ENCODE data around the gene ZAR1L.
"Not testable (repeated sequence)": the region's sequence is repeated elsewhere in the genome, so short reads cannot be mapped to it uniquely, and the experiment has no call there.

The ZAR1L gene

GRCh38 chr13:32315238-32316027 lies at the start of gene ZAR1L, which contains the start of gene BRCA2:
Gene ZAR1L (minus strand): TSS chr13:32315363. CDS start chr13:32311925, 3,438 bp downstream.
Gene BRCA2 (plus strand): TSS chr13:32315508. CDS start chr13:32316461, 953 bp downstream.
- peak; percentile 59 to 69 for DNase-seq (ENCODE audit: low read depth in 2 of 2)

DNA sequence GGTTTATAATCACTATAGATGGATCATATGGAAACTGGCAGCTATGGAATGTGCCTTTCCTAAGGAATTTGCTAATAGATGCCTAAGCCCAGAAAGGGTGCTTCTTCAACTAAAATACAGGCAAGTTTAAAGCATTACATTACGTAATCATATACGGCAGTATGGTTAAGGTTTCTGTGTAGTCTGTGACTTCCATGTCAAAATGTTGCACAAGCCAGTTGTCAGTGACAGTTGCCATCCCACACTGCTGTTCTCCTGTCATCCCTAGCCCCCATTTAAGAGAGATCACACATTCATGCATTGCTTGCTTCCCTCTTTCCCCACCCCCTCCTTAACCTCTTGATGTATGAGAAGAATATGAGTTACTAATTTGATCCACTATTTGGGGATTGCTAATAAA lies 47.4 kb upstream of the ZAR1L start:
- DNase-seq (ENCODE audit: low read depth in 2 of 2) = no peak

- not testable (repeated sequence) for DNase-seq (ENCODE audit: low read depth in 2 of 2)
Measured at GRCh38 chr13:32355935-32356334, 40.8 kb upstream of the ZAR1L start.

DNA sequence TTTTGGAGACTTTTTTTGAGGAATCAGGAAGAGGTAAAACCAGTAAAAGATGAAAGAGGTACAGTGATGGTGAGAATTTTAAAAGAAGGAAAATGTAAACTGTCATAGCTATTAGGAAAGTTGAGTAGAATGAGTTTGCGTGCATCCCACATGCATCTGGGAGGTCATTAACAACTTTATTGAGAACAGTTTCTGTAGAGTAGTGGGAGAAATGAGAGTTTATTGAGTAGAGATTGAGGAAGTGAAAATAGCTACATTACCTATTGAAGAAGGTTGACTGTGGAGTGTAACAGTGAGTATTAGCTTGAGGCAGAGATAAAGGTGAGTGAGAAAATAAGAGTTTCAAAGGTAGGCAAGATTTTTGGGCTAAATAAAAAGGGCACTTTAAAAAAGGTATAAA lies 38.9 kb upstream of the ZAR1L start:
- DNase-seq (ENCODE audit: low read depth in 2 of 2) = no peak

GRCh38 chr13:32350839-32351441 lies 35.8 kb upstream of the ZAR1L start:
- not testable (repeated sequence) for DNase-seq (ENCODE audit: low read depth in 2 of 2)

- no peak for DNase-seq (ENCODE audit: low read depth in 2 of 2)
Measured at GRCh38 chr13:32347651-32348050, 32.5 kb upstream of the ZAR1L start.

DNA sequence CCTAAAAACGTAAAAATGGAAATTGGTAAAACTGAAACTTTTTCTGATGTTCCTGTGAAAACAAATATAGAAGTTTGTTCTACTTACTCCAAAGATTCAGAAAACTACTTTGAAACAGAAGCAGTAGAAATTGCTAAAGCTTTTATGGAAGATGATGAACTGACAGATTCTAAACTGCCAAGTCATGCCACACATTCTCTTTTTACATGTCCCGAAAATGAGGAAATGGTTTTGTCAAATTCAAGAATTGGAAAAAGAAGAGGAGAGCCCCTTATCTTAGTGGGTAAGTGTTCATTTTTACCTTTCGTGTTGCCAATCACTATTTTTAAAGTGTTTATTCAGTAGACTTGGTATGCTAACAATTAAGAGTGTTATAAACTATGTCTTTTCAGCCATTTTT lies 25.8 kb upstream of the ZAR1L start:
- no peak for DNase-seq (ENCODE audit: low read depth in 2 of 2)

DNA sequence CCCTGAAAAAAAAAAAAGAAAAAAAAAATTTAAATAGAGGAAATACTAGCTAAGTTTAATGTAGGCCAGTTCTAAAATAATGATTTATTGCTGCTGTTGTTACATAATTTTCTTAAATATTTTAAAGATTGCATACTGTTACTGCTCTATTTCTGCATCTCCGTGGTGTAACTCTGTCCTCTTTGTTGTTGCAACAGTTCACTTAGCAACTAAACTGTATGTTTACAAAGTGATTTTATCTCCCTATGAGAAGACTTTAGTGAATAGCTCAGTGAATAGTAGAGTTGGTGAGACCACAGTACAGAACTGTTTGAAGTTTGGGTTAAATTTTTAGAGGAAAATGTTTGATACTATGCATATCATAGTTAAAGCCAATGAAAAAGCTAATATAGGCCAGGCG lies 19.5 kb upstream of the ZAR1L start:
- DNase-seq (ENCODE audit: low read depth in 2 of 2) = no peak

DNA sequence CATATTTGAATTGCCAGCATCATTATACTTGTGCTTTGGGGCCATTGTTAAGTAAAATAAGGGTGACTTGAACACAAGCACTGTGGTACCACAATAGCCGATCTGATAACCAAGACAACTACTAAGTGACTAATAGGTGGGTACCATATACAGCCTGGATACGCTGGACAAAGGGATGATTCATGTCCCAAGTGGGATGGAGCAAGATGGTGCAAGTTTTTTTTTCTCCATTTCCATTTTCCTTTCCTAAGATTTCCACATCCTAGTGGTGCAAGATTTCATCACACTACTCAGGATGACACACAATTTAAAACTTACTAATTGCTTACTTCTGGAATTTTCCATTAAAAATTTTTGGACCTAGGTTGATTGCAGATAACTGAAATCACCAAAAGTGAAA lies 15.3 kb upstream of the ZAR1L start:
- no peak for DNase-seq (ENCODE audit: low read depth in 2 of 2)

- no peak for DNase-seq (ENCODE audit: low read depth in 2 of 2)
Measured at GRCh38 chr13:32323912-32324311, 8.7 kb upstream of the ZAR1L start.

DNA sequence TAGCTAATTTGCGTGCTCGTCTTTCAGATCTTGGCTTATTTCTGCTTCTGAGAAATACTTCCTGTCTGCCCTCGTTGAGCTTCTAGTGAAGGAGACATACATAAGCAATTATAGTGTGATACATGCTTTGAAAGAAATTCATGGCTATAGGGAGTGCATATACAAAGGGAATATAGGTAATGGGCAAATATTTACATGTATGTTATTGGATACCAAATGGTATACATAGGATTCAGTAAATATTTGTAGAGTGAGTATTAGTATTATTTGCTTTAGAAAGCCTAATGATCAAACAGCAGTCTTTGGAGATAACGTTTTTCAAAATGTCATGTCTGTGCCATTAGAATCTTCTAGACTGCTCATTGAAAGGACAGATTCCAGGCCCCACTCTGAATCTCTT lies 5.4 kb upstream of the ZAR1L start:
- DNase-seq (ENCODE audit: low read depth in 2 of 2) = no peak

GRCh38 chr13:32317716-32318465 lies 2.7 kb upstream of the ZAR1L start:
- DNase-seq (ENCODE audit: low read depth in 2 of 2) = no peak

GRCh38 chr13:32316501-32316900 lies 1.3 kb upstream of the ZAR1L start:
- DNase-seq (ENCODE audit: low read depth in 2 of 2) = no peak

DNA sequence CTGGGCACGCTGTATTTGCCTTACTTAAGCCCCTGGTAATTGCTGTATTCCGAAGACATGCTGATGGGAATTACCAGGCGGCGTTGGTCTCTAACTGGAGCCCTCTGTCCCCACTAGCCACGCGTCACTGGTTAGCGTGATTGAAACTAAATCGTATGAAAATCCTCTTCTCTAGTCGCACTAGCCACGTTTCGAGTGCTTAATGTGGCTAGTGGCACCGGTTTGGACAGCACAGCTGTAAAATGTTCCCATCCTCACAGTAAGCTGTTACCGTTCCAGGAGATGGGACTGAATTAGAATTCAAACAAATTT lies 821 bp upstream of the ZAR1L start:
- no peak for DNase-seq (ENCODE audit: low read depth in 2 of 2)

DNA sequence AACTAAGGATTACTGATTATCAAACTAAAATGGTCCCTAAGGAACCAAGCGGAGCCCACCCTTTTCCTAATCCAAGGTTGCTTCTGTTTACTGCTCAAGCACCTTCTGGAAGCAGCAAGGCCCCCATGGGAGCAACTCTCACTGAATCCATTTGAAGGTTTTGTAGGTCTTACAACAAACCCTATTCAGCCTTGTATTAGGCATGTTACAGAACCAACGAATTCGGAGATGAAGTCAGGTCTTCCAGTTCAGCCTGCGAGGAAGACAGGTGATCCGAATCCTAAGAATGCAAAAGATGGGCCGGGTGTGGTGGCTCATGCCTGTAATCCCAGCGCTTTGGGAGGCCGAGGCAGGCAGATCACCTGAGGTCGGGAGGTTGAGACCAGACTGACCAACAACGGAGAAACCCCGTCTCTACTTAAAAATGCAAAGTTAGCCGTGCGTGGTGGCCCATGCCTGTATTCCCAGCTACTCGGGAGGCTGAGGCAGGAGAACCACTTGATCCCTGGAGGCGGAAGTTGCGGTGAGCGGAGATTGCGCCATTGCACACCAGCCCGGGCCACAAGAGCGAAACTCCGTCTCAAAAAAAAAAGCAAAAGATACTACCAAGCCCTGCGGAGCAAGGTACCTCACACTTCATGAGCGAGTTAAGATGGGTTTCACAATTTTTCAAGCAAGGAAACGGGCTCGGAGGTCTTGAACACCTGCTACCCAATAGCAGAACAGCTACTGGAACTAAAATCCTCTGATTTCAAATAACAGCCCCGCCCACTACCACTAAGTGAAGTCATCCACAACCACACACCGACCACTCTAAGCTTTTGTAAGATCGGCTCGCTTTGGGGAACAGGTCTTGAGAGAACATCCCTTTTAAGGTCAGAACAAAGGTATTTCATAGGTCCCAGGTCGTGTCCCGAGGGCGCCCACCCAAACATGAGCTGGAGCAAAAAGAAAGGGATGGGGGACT lies 609 bp downstream of the ZAR1L start:
- DNase-seq (ENCODE audit: low read depth in 2 of 2) = no peak

GRCh38 chr13:32311188-32311897 lies 3.8 kb downstream of the ZAR1L start:
- no peak for DNase-seq (ENCODE audit: low read depth in 2 of 2)

GRCh38 chr13:32310134-32310706 lies 4.9 kb downstream of the ZAR1L start:
- DNase-seq (ENCODE audit: low read depth in 2 of 2) = no peak

DNA sequence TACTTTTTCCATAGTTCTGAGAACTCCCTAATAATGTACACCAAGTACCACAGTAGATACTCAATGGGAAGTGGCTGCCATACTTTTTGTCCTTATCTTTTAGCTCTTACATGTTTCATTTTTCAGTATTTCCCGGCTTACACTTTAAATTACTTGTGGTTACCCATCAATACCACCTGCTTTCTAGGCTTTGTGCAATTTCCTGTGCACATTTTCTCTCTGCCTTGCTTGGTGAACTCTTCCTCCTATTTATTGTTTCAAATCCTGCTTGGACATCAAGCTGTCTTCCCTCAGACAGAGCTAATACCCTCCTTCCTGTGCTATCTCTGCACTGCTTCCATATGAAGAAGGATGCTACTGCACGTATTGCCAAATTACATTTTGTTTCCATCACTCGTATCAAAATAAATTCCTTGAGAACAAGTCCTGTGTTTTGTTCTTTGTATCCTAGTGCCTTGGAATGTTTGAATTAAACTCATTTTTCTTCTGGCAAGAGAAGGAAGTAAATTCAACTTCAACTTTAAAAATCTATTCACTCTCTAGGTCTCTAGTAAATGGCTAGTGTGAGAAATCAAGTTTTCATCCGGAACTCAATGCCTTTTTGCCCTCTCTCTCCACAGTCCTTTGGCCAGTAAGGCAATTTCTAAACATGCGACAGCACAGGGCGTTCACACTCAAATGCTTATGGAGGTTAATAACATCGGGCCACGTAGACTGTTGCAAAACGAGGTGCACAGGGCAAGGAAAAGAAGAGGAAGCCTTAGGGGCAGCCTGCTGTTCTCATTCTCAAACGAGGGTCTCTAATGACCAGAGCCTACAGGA lies 5.6 kb downstream of the ZAR1L start:
- DNase-seq (ENCODE audit: low read depth in 2 of 2) = no peak

DNA sequence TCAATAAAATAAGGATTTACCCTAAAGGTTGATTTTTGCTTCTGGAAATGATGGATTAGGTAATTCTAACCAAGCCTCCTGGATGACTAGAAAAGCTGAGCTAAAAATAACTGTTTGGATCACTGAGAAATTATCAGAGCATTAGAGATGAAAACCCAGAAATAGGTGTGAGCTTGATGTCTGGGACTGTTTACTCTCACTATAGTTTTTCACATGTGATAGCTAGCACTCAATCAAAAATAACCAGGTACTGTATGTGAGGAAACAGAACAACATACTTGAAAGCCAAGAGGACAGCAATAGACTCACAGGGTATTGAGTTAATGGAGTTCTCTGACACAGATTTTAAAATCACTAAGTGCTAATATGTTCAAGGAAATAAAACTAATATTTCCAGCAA lies 9.5 kb downstream of the ZAR1L start:
- DNase-seq (ENCODE audit: low read depth in 2 of 2) = no peak

GRCh38 chr13:32302461-32302860 lies 12.7 kb downstream of the ZAR1L start:
- no peak for DNase-seq (ENCODE audit: low read depth in 2 of 2)

Data from stimulated activated CD4-positive, alpha-beta T cell treated with anti-CD3 and anti-CD28 coated beads, Interleukin-1b, Interleukin-23, amount 100 ng/mL, for 1 hour (primary cell).